GM10847 (cell line): ENCODE measurements around the gene FBLN2.

ENCODE experiments used
- POLR2A ChIP-seq: IDR thresholded peaks from 2 replicates; pipeline ENCODE4 v1.6.1; 2011; ENCODE audit not compliant: insufficient read length; ENCODE audit errors: extremely low read depth

The FBLN2 gene

GRCh38 chr3:13521309-13521708 is 27.6 kb upstream of the FBLN2 start:
- no peak for TF ChIP-seq POLR2A

- no peak for TF ChIP-seq POLR2A
These were observed 26.7 kb upstream of the FBLN2 start for GRCh38 chr3:13522236-13522635.

GRCh38 chr3:13524979-13525669 is 23.8 kb upstream of the FBLN2 start:
- TF ChIP-seq POLR2A: no peak

- TF ChIP-seq POLR2A: no peak
These were observed 22.9 kb upstream of the FBLN2 start for GRCh38 chr3:13525827-13526625.

GRCh38 chr3:13526626-13526949 is 22.3 kb upstream of the FBLN2 start:
- TF ChIP-seq POLR2A: no peak

GRCh38 chr3:13528217-13528867 is 20.6 kb upstream of the FBLN2 start:
- no peak for TF ChIP-seq POLR2A

- TF ChIP-seq POLR2A: no peak
These were observed 19.5 kb upstream of the FBLN2 start for GRCh38 chr3:13529196-13530112.

- no peak for TF ChIP-seq POLR2A
These were observed 18.5 kb upstream of the FBLN2 start for GRCh38 chr3:13530241-13531009.

- TF ChIP-seq POLR2A: no peak
These were observed 16.8 kb upstream of the FBLN2 start for GRCh38 chr3:13532085-13532484.

GRCh38 chr3:13532631-13533030 is 16.3 kb upstream of the FBLN2 start:
- TF ChIP-seq POLR2A: no peak

- TF ChIP-seq POLR2A: no peak
These were observed 15.0 kb upstream of the FBLN2 start for GRCh38 chr3:13533885-13534301.

GRCh38 chr3:13535526-13535875 is 13.4 kb upstream of the FBLN2 start:
- TF ChIP-seq POLR2A: no peak

GRCh38 chr3:13535905-13536304 is 13.0 kb upstream of the FBLN2 start:
- TF ChIP-seq POLR2A: no peak

GRCh38 chr3:13536432-13536831 is 12.5 kb upstream of the FBLN2 start:
- TF ChIP-seq POLR2A: no peak
